H1 (cell line): ENCODE results near the gene MAP6. TPM values are rescaled to one million over a fixed set of nuclear protein-coding genes. Genes with fewer than 3 reads are reported as not detected.

Experiments
- ASH2L ChIP-seq: fragments of 200-600, 300-600 bp; sonication (generic); IDR thresholded peaks from one replicate; pipeline ENCODE4 v1.7.1; 2017; ENCODE audit warnings: low read length
- CBX5 ChIP-seq: fragments of 300-800, 300-1000 bp; sonication (generic); IDR thresholded peaks from 2 replicates; pipeline ENCODE4 v1.7.1; 2016; ENCODE audit warnings: antibody characterized with exemption, low read length, low read depth
- GABPA ChIP-seq: IDR thresholded peaks from 2 replicates; pipeline ENCODE4 v1.6.1; 2011; ENCODE audit warnings: mild to moderate bottlenecking, low read length, moderate library complexity, borderline replicate concordance; ENCODE audit not compliant: insufficient read depth
- polyA plus RNA-seq, 7 experiments: library from polyadenylated mRNA; depleted of rRNA in 3 of 7; stranded (reverse) in 5 of 7; unstranded in 2 of 7; fragments of >200 nt in 5 of 7; fragments of 200-250 nt in 2 of 7; gene quantifications; 1 replicate in 5 of 7; 2 replicates in 1 of 7; 4 replicates in 1 of 7; pipeline versions ENCODE4 v1.2.1 to v1.2.3, GENCODE V29; 2011 to 2013; ENCODE audit warnings: missing spikeins in 2 of 7, mixed read lengths in 2 of 7
- total RNA-seq: library from RNA; stranded (reverse); fragmentation: NEBNext Ultra II Directional; extraction: Animal tissue kit (Norgen Biotek cat#: 25700); gene quantifications from 2 replicates; pipeline ENCODE4 v1.2.1, GENCODE V29; 2021

Gene MAP6
- total and polyA plus RNA-seq, 2 of the 8 experiments (the other 6 are each of a cell fraction or from before 2014, with no cell fraction given) = 0.54 to 0.89 TPM

- peak; percentile 15 for TF ChIP-seq ASH2L
- TF ChIP-seq GABPA = no peak
- TF ChIP-seq CBX5 = no peak
- TF ChIP-seq, all 59 proteins: peak for 9
Observed at GRCh38 chr11:75583718-75584658, 84.8 kb downstream of the MAP6 start (continued).
